HUES6 (cell line): Measurements from ENCODE around the gene TIMM10.

Source experiments
- H3K27ac ChIP-seq: 2 replicates; pipeline ENCODE4 v1.7.0; 2013; ENCODE audit warnings: low read depth, mild to moderate bottlenecking, low read length, inconsistent platforms
- H3K27me3 ChIP-seq: 2 replicates; pipeline ENCODE4 v1.6.1; 2013; ENCODE audit warnings: low read length; ENCODE audit not compliant: control insufficient read depth, insufficient read depth
- H3K36me3 ChIP-seq: 2 replicates; pipeline ENCODE4 v1.6.1; 2013; ENCODE audit warnings: low read length; ENCODE audit not compliant: control insufficient read depth, insufficient read depth
- H3K4me1 ChIP-seq: 2 replicates; pipeline ENCODE4 v1.6.1; 2013; ENCODE audit warnings: low read length; ENCODE audit not compliant: control insufficient read depth, insufficient read depth
- H3K4me3 ChIP-seq: 2 replicates; pipeline ENCODE4 v1.5.1; 2013; ENCODE audit warnings: low read depth, low read length
- H3K9ac ChIP-seq: one replicate; pipeline ENCODE4 v1.6.1; 2013; ENCODE audit warnings: mild to moderate bottlenecking, low read length
- H3K9me3 ChIP-seq: 2 replicates; pipeline ENCODE4 v1.6.1; 2013; ENCODE audit warnings: low read depth, low read length; ENCODE audit not compliant: control insufficient read depth, insufficient read depth

TIMM10 gene

GRCh38 chr11:57502870-57503269 is 27.7 kb downstream of the TIMM10 start:
- no peak overlapping the region for H3K27ac ChIP-seq
- H3K36me3 ChIP-seq, result no peaks in the 10 kb centered on the region; the same call in 1 of the 2 replicates
- no peaks in the 10 kb centered on the region for H3K27me3 ChIP-seq
- peaks cover 22% of the 10 kb centered on the region for H3K4me1 ChIP-seq
- no peaks in the 10 kb centered on the region for H3K9me3 ChIP-seq
- no peak overlapping the region for H3K9ac ChIP-seq
- H3K4me3 ChIP-seq, result no peak overlapping the region

DNA sequence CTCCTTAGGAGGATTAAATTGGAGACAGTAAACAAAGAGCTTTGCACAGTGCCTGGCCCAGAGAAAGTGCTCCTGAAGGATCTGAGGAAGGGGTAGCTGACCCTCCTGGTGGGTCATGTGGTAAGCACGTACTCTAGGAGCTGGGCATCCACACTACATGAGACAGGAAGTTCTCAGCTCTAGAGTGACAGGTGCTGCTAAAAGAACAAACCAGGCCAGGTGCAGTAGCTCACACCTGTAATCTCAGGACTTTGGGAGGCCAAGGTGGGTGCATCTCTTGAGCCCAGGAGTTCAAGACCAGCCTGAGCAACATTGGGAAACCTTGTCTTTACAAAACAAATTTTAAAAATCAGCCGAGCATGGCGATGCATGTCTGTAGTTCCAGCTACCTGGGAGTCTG is 28.2 kb downstream of the TIMM10 start:
- no peaks in the 10 kb centered on the region; the same call in 1 of the 2 replicates for H3K36me3 ChIP-seq

GRCh38 chr11:57501953-57502352 is 28.6 kb downstream of the TIMM10 start:
- no peak overlapping the region for H3K9ac ChIP-seq
- H3K9me3 ChIP-seq, result no peaks in the 10 kb centered on the region
- H3K27me3 ChIP-seq, result no peaks in the 10 kb centered on the region
- no peak overlapping the region for H3K27ac ChIP-seq
- peaks cover 22% of the 10 kb centered on the region for H3K4me1 ChIP-seq
- H3K4me3 ChIP-seq, result no peak overlapping the region
- H3K36me3 ChIP-seq, result no peaks in the 10 kb centered on the region; the same call in 1 of the 2 replicates

More for the DNA sequence above, 28.2 kb downstream of the TIMM10 start:
- no peak overlapping the region for H3K4me3 ChIP-seq
- peaks cover 22% of the 10 kb centered on the region for H3K4me1 ChIP-seq
- no peak overlapping the region for H3K9ac ChIP-seq
- no peaks in the 10 kb centered on the region for H3K9me3 ChIP-seq
- H3K27me3 ChIP-seq, result no peaks in the 10 kb centered on the region
- H3K27ac ChIP-seq, result no peak overlapping the region

GRCh38 chr11:57500926-57501325 is 29.6 kb downstream of the TIMM10 start:
- H3K4me1 ChIP-seq, result peaks cover 22% of the 10 kb centered on the region

DNA sequence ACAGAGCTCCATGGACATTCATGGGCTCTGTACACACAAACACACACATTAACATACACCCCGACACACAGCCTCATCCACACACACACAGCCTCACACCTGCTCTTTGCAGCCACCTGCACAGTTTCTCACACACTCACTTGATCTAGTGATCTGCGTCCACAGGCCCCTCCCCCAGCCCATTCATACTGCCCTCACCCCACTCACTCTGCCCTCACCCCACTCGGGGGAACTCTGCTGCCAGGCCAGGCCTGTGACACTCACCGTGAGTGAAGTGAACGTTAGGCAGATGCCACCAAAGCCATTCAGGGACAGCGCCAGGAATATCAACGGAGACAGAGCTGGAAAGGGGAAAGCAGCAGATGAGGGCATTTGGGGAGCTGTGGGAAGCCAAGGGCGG is 30.0 kb downstream of the TIMM10 start:
- H3K36me3 ChIP-seq, result peaks cover 5% of the 10 kb centered on the region; the same call in 1 of the 2 replicates
- no peaks in the 10 kb centered on the region for H3K9me3 ChIP-seq
- peaks cover 22% of the 10 kb centered on the region for H3K4me1 ChIP-seq
- H3K9ac ChIP-seq, result no peak overlapping the region
- H3K27ac ChIP-seq, result no peak overlapping the region
- no peak overlapping the region for H3K4me3 ChIP-seq
- H3K27me3 ChIP-seq, result no peaks in the 10 kb centered on the region

More at GRCh38 chr11:57500926-57501325, 29.6 kb downstream of the TIMM10 start:
- no peaks in the 10 kb centered on the region for H3K9me3 ChIP-seq
- no peak overlapping the region for H3K4me3 ChIP-seq
- no peak overlapping the region for H3K27ac ChIP-seq
- H3K9ac ChIP-seq, result no peak overlapping the region
- H3K36me3 ChIP-seq, result peaks cover under 1% of the 10 kb centered on the region; the same call in 1 of the 2 replicates
- no peaks in the 10 kb centered on the region for H3K27me3 ChIP-seq

DNA sequence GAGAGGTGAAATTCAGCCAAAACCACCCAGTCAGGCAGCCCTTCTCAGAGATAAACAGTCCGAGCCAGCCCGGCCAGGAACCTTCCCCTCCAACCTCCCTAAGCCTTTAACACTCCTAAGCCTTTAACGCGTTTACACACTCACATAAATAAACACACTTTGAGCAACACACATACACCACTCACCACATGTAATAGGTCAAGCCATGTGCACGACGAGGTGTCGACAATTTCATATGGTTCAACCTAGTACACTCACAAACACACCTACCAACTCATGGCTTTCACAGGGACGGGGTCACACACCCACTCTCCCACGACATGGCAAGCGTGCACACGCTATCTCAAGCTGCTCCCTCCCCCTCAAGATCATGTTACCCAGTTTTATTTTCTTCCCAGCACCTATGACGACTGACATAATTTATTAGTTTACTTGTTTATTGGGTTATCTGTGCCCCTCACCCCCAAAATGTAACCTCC is 30.5 kb downstream of the TIMM10 start:
- Histone ChIP-seq H3K4me3 (peak overlapping the region; percentile 34), H3K27ac (no peak overlapping the region), H3K9ac (peak overlapping the region; percentile 5)

GRCh38 chr11:57499413-57499982 is 31.1 kb downstream of the TIMM10 start:
- H3K4me3 ChIP-seq, result peak overlapping the region; percentile 55
- peaks cover 6% of the 10 kb centered on the region; the same call in 1 of the 2 replicates for H3K36me3 ChIP-seq
- H3K27me3 ChIP-seq, result no peaks in the 10 kb centered on the region
- no peaks in the 10 kb centered on the region for H3K9me3 ChIP-seq
- peaks cover 22% of the 10 kb centered on the region for H3K4me1 ChIP-seq
- H3K27ac ChIP-seq, result no peak overlapping the region
- H3K9ac ChIP-seq, result peak overlapping the region; percentile 42

More for the DNA sequence above, 30.5 kb downstream of the TIMM10 start:
- no peaks in the 10 kb centered on the region for H3K9me3 ChIP-seq
- peaks cover 22% of the 10 kb centered on the region for H3K4me1 ChIP-seq
- peaks cover 6% of the 10 kb centered on the region; the same call in 1 of the 2 replicates for H3K36me3 ChIP-seq
- no peaks in the 10 kb centered on the region for H3K27me3 ChIP-seq

- Histone ChIP-seq H3K4me3 (no peak overlapping the region), H3K9me3 (no peaks in the 10 kb centered on the region), H3K27ac (no peak overlapping the region), H3K9ac (no peak overlapping the region), H3K4me1 (peaks cover 32% of the 10 kb centered on the region), H3K27me3 (no peaks in the 10 kb centered on the region), H3K36me3 (peaks cover 10% of the 10 kb centered on the region; the same call in 1 of the 2 replicates)
Measured at GRCh38 chr11:57498540-57498939, 32.0 kb downstream of the TIMM10 start.

GRCh38 chr11:57497303-57498247 is 33.0 kb downstream of the TIMM10 start:
- Histone ChIP-seq H3K4me3 (no peak overlapping the region), H3K9me3 (no peaks in the 10 kb centered on the region), H3K27me3 (no peaks in the 10 kb centered on the region), H3K4me1 (peaks cover 32% of the 10 kb centered on the region), H3K27ac (no peak overlapping the region), H3K36me3 (peaks cover 10% of the 10 kb centered on the region; the same call in 1 of the 2 replicates), H3K9ac (no peak overlapping the region)

DNA sequence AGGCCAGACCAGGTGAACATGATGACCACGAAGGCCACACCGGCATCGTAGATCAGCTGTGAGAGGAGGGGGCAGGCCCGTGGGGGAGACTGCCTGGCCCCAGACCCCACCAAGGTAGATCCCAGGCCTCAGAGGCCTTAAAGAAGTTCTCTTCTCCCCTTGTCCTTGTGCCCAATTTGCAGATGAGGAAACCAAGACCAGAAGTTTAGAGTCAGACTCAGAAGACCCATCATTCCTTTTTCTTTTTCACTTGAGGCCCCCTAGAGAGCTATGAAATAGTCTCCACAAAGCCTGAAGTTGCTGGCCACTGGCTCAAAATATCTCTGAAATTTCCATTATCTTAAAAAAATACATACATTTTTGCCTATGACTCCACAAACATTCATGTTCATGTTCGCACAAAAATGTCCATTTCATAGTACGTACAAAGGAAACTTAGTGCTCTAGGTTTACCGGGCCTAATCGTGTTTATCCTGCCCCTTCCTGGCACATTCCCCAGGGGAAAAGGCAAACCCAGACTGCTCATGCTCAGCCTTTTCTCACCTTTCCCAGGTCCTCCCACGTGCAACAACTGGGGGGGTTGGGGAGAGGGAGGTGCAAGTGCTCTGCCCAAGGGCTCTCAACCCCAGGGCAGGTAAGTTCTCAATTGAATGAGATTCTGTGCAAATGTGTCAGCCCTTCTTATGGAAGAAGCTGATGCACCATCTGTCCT is 34.3 kb downstream of the TIMM10 start:
- H3K27ac ChIP-seq, result no peak overlapping the region
- peaks cover 14% of the 10 kb centered on the region; the same call in 1 of the 2 replicates for H3K36me3 ChIP-seq
- no peaks in the 10 kb centered on the region for H3K27me3 ChIP-seq
- peaks cover 30% of the 10 kb centered on the region for H3K4me1 ChIP-seq
- H3K9me3 ChIP-seq, result no peaks in the 10 kb centered on the region
- H3K4me3 ChIP-seq, result no peak overlapping the region
- H3K9ac ChIP-seq, result no peak overlapping the region
